H1 (cell line): ENCODE data around the gene WDR26.

Experiments
- CREB1 ChIP-seq: IDR thresholded peaks from 2 replicates; pipeline ENCODE4 v1.6.1; 2012; ENCODE audit warnings: inconsistent platforms
- EZH2 ChIP-seq: fragments of 200-600 bp; sonication (generic); IDR thresholded peaks from 2 replicates; pipeline ENCODE4 v1.7.1; 2012; ENCODE audit warnings: low read depth, mild to moderate bottlenecking, moderate library complexity, low read length, inconsistent platforms; ENCODE audit not compliant: severe bottlenecking
- KDM1A ChIP-seq: fragments of 200-600, 300-600 bp; sonication (generic); IDR thresholded peaks from 2 replicates; pipeline ENCODE4 v1.7.1; 2016; ENCODE audit warnings: mild to moderate bottlenecking, low read length, borderline replicate concordance
- TEAD4 ChIP-seq: IDR thresholded peaks from 2 replicates; pipeline ENCODE4 v1.6.1; 2012; ENCODE audit warnings: low read depth, low read length, inconsistent platforms, mixed read lengths
- TF ChIP-seq, protein P1 (sequence below), 3 experiments: IDR thresholded peaks; 1 replicate in 2 of 3; 2 replicates in 1 of 3; pipeline versions ENCODE4 v1.5.1 to v1.6.1; 2011; ENCODE audit warnings: low read length in 3 of 3, mild to moderate bottlenecking in 3 of 3, inconsistent platforms in 2 of 3, low read depth in 1 of 3, moderate library complexity in 1 of 3; ENCODE audit not compliant: insufficient read depth in 1 of 3; ENCODE audit errors: control extremely low read depth in 1 of 3

GRCh38 chr1:224339442-224340033 lies 95.1 kb downstream of the WDR26 start:
- TF ChIP-seq, protein P1, sequence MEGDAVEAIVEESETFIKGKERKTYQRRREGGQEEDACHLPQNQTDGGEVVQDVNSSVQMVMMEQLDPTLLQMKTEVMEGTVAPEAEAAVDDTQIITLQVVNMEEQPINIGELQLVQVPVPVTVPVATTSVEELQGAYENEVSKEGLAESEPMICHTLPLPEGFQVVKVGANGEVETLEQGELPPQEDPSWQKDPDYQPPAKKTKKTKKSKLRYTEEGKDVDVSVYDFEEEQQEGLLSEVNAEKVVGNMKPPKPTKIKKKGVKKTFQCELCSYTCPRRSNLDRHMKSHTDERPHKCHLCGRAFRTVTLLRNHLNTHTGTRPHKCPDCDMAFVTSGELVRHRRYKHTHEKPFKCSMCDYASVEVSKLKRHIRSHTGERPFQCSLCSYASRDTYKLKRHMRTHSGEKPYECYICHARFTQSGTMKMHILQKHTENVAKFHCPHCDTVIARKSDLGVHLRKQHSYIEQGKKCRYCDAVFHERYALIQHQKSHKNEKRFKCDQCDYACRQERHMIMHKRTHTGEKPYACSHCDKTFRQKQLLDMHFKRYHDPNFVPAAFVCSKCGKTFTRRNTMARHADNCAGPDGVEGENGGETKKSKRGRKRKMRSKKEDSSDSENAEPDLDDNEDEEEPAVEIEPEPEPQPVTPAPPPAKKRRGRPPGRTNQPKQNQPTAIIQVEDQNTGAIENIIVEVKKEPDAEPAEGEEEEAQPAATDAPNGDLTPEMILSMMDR (IDR thresholded peaks at IDR 0.05; ENCODE audit: control extremely low read depth in 1 of 3, insufficient read depth in 1 of 3, low read depth in 1 of 3, low read length in 3 of 3), result no peak
- TF ChIP-seq CREB1 (no peak), KDM1A (no peak), EZH2 (no peak), TEAD4 (no peak)
